Activated T-cell treated with anti-CD3 and anti-CD28 coated beads, Interleukin-2, amount 50 U/mL, for 72 hours (primary cell): ENCODE measurements around the gene ESYT3. TPM values are rescaled to one million over a fixed set of nuclear protein-coding genes. Genes with fewer than 3 reads are reported as not detected.
"Not testable (repeated sequence)": the region's sequence is repeated elsewhere in the genome, so short reads cannot be mapped to it uniquely, and the experiment has no call there.

ENCODE experiments used
- ATAC-seq, 2 donors: fragments of 150-1000 bp; cut with Tn5 transposase; replicated peaks in 1 of 2; 2 replicates each; pipeline ENCODE4 v1.10.0; 2021; ENCODE audit warnings: moderate library complexity in 2 of 2, mild to moderate bottlenecking in 1 of 2
- DNase-seq, 2 donors: peaks; one replicate each; pipeline ENCODE4 v3.0.0; 2021 to 2022; ENCODE audit warnings: mixed read lengths in 1 of 2
- H3K27ac Mint-ChIP-seq: one replicate; pipeline ENCODE4 v1.8.0; 2022; ENCODE audit warnings: mild to moderate bottlenecking, moderate library complexity, mixed read lengths
- H3K27me3 Mint-ChIP-seq: one replicate; pipeline ENCODE4 v1.8.0; 2022; ENCODE audit warnings: low read depth, mixed read lengths
- H3K36me3 Mint-ChIP-seq, 2 donors: one replicate each; pipeline ENCODE4 v1.8.0; 2022; ENCODE audit warnings: mixed read lengths in 2 of 2, mild to moderate bottlenecking in 1 of 2; ENCODE audit not compliant: insufficient read depth in 2 of 2
- H3K4me1 Mint-ChIP-seq: one replicate; pipeline ENCODE4 v1.8.0; 2022; ENCODE audit warnings: low read depth, mixed read lengths
- H3K4me3 Mint-ChIP-seq, 2 donors: one replicate each; pipeline ENCODE4 v1.8.0; 2022; ENCODE audit warnings: mild to moderate bottlenecking in 2 of 2, mixed read lengths in 2 of 2, moderate library complexity in 2 of 2
- H3K9me3 Mint-ChIP-seq, 2 donors: one replicate each; pipeline ENCODE4 v1.8.0; 2022; ENCODE audit warnings: mixed read lengths in 2 of 2
- total RNA-seq, 2 donors: library from RNA; stranded (reverse); gene quantifications; one replicate each; pipeline ENCODE4 v1.2.3, GENCODE V29; 2022

The ESYT3 gene
- total RNA-seq, 2 donors from 2014 or later = 0.22 to 1.1 TPM

- Mint-ChIP-seq H3K4me1 (no peaks in the 10 kb centered on the region), H3K9me3 (peaks cover 0 to 3% of the 10 kb centered on the region in 2 donors), H3K27me3 (no peaks in the 10 kb centered on the region), H3K4me3 (no peak overlapping the region), H3K27ac (no peak overlapping the region), H3K36me3 (no peaks in the 10 kb centered on the region)
- DNase-seq = peak; percentile 46 to 65
- ATAC-seq = peak; percentile 55 to 64
Measured at GRCh38 chr3:138479438-138479863, 45.0 kb downstream of the ESYT3 start.

GRCh38 chr3:138484672-138485071 lies 50.3 kb downstream of the ESYT3 start:
- ATAC-seq, H3K27ac Mint-ChIP-seq, H3K27me3 Mint-ChIP-seq, H3K4me3 Mint-ChIP-seq, H3K4me1 Mint-ChIP-seq, DNase-seq: not testable (repeated sequence)
- Mint-ChIP-seq H3K9me3 (peaks cover 26 to 32% of the 10 kb centered on the region in 2 donors), H3K36me3 (peaks cover 21 to 29% of the 10 kb centered on the region in 2 donors)

- not testable (repeated sequence) for H3K27ac Mint-ChIP-seq, H3K27me3 Mint-ChIP-seq, H3K4me3 Mint-ChIP-seq, DNase-seq, ATAC-seq, H3K4me1 Mint-ChIP-seq
- H3K9me3 Mint-ChIP-seq = peaks cover 29 to 33% of the 10 kb centered on the region in 2 donors
- H3K36me3 Mint-ChIP-seq = peaks cover 22 to 35% of the 10 kb centered on the region in 2 donors
Measured at GRCh38 chr3:138486580-138486979, 52.2 kb downstream of the ESYT3 start.

GRCh38 chr3:138491971-138492370 lies 57.6 kb downstream of the ESYT3 start:
- DNase-seq = no peak
- peaks cover 17 to 21% of the 10 kb centered on the region in 2 donors for H3K9me3 Mint-ChIP-seq
- no peak overlapping the region for H3K27ac Mint-ChIP-seq
- peaks cover 13% of the 10 kb centered on the region for H3K4me1 Mint-ChIP-seq
- H3K4me3 Mint-ChIP-seq = no peak overlapping the region
- H3K36me3 Mint-ChIP-seq = peaks cover 18 to 27% of the 10 kb centered on the region in 2 donors
- H3K27me3 Mint-ChIP-seq = no peaks in the 10 kb centered on the region
- ATAC-seq = no peak

- Mint-ChIP-seq H3K4me1 (peaks cover 13% of the 10 kb centered on the region), H3K36me3 (peaks cover 12 to 19% of the 10 kb centered on the region in 2 donors), H3K27me3 (no peaks in the 10 kb centered on the region), H3K27ac (no peak overlapping the region), H3K4me3 (no peak overlapping the region), H3K9me3 (peaks cover 10 to 13% of the 10 kb centered on the region in 2 donors)
- ATAC-seq = no peak
- DNase-seq = no peak
Measured at GRCh38 chr3:138492980-138493675, 58.7 kb downstream of the ESYT3 start.

GRCh38 chr3:138493804-138494606 lies 59.6 kb downstream of the ESYT3 start:
- peaks cover 6 to 10% of the 10 kb centered on the region in 2 donors for H3K9me3 Mint-ChIP-seq
- H3K36me3 Mint-ChIP-seq = peaks cover 8 to 15% of the 10 kb centered on the region in 2 donors
- peak overlapping the region; percentile 88 for H3K27ac Mint-ChIP-seq
- H3K4me3 Mint-ChIP-seq = peak overlapping the region in 1 of 2 donors; percentile 62
- H3K4me1 Mint-ChIP-seq = peaks cover 13% of the 10 kb centered on the region
- H3K27me3 Mint-ChIP-seq = no peaks in the 10 kb centered on the region
- peak; percentile 51 to 73 for ATAC-seq
- no peak for DNase-seq

- ATAC-seq = no peak
- peaks cover 4 to 8% of the 10 kb centered on the region in 2 donors for H3K9me3 Mint-ChIP-seq
- H3K27ac Mint-ChIP-seq = peak overlapping the region; percentile 88
- no peak for DNase-seq
- H3K4me3 Mint-ChIP-seq = peak overlapping the region in 1 of 2 donors; percentile 62
- H3K27me3 Mint-ChIP-seq = no peaks in the 10 kb centered on the region
- H3K4me1 Mint-ChIP-seq = peaks cover 13% of the 10 kb centered on the region
- H3K36me3 Mint-ChIP-seq = peaks cover 6 to 12% of the 10 kb centered on the region in 2 donors
Measured at GRCh38 chr3:138494607-138494929, 60.2 kb downstream of the ESYT3 start.

GRCh38 chr3:138495638-138496037 lies 61.2 kb downstream of the ESYT3 start:
- ATAC-seq, H3K27me3 Mint-ChIP-seq, H3K27ac Mint-ChIP-seq, H3K9me3 Mint-ChIP-seq, H3K36me3 Mint-ChIP-seq, DNase-seq, H3K4me3 Mint-ChIP-seq: not testable (repeated sequence)
- peaks cover 13% of the 10 kb centered on the region for H3K4me1 Mint-ChIP-seq

- peaks cover 13% of the 10 kb centered on the region for H3K4me1 Mint-ChIP-seq
- H3K27ac Mint-ChIP-seq = no peak overlapping the region
- ATAC-seq (no peak), DNase-seq (no peak)
- H3K36me3 Mint-ChIP-seq = peaks cover 5% of the 10 kb centered on the region in 2 donors
- H3K4me3 Mint-ChIP-seq = no peak overlapping the region
- H3K27me3 Mint-ChIP-seq = no peaks in the 10 kb centered on the region
- H3K9me3 Mint-ChIP-seq = peaks cover 2 to 6% of the 10 kb centered on the region in 2 donors
Measured at GRCh38 chr3:138496436-138496835, 62.0 kb downstream of the ESYT3 start.

- ATAC-seq (no peak), DNase-seq (no peak)
- H3K36me3 Mint-ChIP-seq = peaks cover 3 to 4% of the 10 kb centered on the region in 2 donors
- H3K27me3 Mint-ChIP-seq = no peaks in the 10 kb centered on the region
- no peak overlapping the region for H3K4me3 Mint-ChIP-seq
- H3K4me1 Mint-ChIP-seq = peaks cover 13% of the 10 kb centered on the region
- no peak overlapping the region for H3K27ac Mint-ChIP-seq
- peaks cover under 1 to 3% of the 10 kb centered on the region in 2 donors for H3K9me3 Mint-ChIP-seq
Measured at GRCh38 chr3:138497021-138497420, 62.6 kb downstream of the ESYT3 start.

GRCh38 chr3:138497851-138498250 lies 63.4 kb downstream of the ESYT3 start:
- no peaks in the 10 kb centered on the region for H3K27me3 Mint-ChIP-seq
- no peak overlapping the region for H3K27ac Mint-ChIP-seq
- H3K36me3 Mint-ChIP-seq = peaks cover 2 to 4% of the 10 kb centered on the region in 2 donors
- H3K4me1 Mint-ChIP-seq = peaks cover 13% of the 10 kb centered on the region
- ATAC-seq (no peak), DNase-seq (no peak)
- no peak overlapping the region for H3K4me3 Mint-ChIP-seq
- H3K9me3 Mint-ChIP-seq = peaks cover 0 to 3% of the 10 kb centered on the region in 2 donors

- H3K36me3 Mint-ChIP-seq = peaks cover under 1 to 2% of the 10 kb centered on the region in 2 donors
- DNase-seq (no peak), ATAC-seq (no peak)
- H3K4me3 Mint-ChIP-seq = no peak overlapping the region
- peaks cover 8% of the 10 kb centered on the region for H3K4me1 Mint-ChIP-seq
- no peak overlapping the region for H3K27ac Mint-ChIP-seq
- peaks cover 0 to under 1% of the 10 kb centered on the region in 2 donors for H3K9me3 Mint-ChIP-seq
- H3K27me3 Mint-ChIP-seq = no peaks in the 10 kb centered on the region
Measured at GRCh38 chr3:138498991-138499390, 64.6 kb downstream of the ESYT3 start.

- no peak for DNase-seq
- no peak for ATAC-seq
- H3K36me3 Mint-ChIP-seq = peaks cover 0 to 3% of the 10 kb centered on the region in 2 donors
- no peak overlapping the region for H3K4me3 Mint-ChIP-seq
- no peaks in the 10 kb centered on the region for H3K9me3 Mint-ChIP-seq
- no peaks in the 10 kb centered on the region for H3K4me1 Mint-ChIP-seq
- no peak overlapping the region for H3K27ac Mint-ChIP-seq
- H3K27me3 Mint-ChIP-seq = no peaks in the 10 kb centered on the region
Measured at GRCh38 chr3:138507524-138507923, 73.1 kb downstream of the ESYT3 start.
